Lower lobe of right lung (tissue), 2 donors: ENCODE results near the gene PCP4L1. TPM values are rescaled to one million over a fixed set of nuclear protein-coding genes. Genes with fewer than 3 reads are reported as not detected.
"Not testable (repeated sequence)": the region's sequence is repeated elsewhere in the genome, so short reads cannot be mapped to it uniquely, and the experiment has no call there.

ENCODE experiments used
- ATAC-seq, 2 donors: fragments of 200-7000 bp; cut with Tn5 transposase; one replicate each; pipeline ENCODE4 v1.9.1; 2020 to 2022; ENCODE audit warnings: mild to moderate bottlenecking in 2 of 2, moderate library complexity in 2 of 2
- DNase-seq: peaks from one replicate; pipeline ENCODE4 v3.0.0-alpha.2; 2020
- H3K27ac ChIP-seq: fragments of 200-600 bp; one replicate; pipeline ENCODE4 v1.8.0; 2022
- H3K27me3 ChIP-seq: fragments of 200-600 bp; one replicate; pipeline ENCODE4 v1.8.0; 2022; ENCODE audit warnings: low read depth
- H3K36me3 ChIP-seq: fragments of 200-600 bp; one replicate; pipeline ENCODE4 v1.8.0; 2022; ENCODE audit warnings: mild to moderate bottlenecking
- H3K4me1 ChIP-seq: fragments of 200-600 bp; one replicate; pipeline ENCODE4 v1.8.0; 2022
- H3K4me3 ChIP-seq: fragments of 200-600 bp; one replicate; pipeline ENCODE4 v1.8.0; 2022; ENCODE audit warnings: mild to moderate bottlenecking
- H3K9me3 ChIP-seq: fragments of 200-600 bp; one replicate; pipeline ENCODE4 v1.8.0; 2022
- intact Hi-C: fragments of 100-400 bp; cut with DNase I; formaldehyde crosslinking; loops from one replicate; pipeline ENCODE4 v1.11.0; 2022
- total RNA-seq: library from RNA; stranded (reverse); fragmentation: NEBNext Ultra II Directional; extraction: Animal tissue kit (Norgen Biotek cat#: 25700); gene quantifications from one replicate; pipeline ENCODE4 v1.2.1, GENCODE V29; 2021
- TF ChIP-seq, protein P1 (sequence below): fragments of 200-600 bp; IDR thresholded peaks from one replicate; pipeline ENCODE4 v1.8.0; 2022; ENCODE audit warnings: antibody characterized with exemption, mild to moderate bottlenecking
- donor health status: DM: no; HTN: yes; CAD: no; lungs with severe emphysema.

PCP4L1 gene
- total RNA-seq, 1 donor from 2014 or later = 8.9 TPM

DNA sequence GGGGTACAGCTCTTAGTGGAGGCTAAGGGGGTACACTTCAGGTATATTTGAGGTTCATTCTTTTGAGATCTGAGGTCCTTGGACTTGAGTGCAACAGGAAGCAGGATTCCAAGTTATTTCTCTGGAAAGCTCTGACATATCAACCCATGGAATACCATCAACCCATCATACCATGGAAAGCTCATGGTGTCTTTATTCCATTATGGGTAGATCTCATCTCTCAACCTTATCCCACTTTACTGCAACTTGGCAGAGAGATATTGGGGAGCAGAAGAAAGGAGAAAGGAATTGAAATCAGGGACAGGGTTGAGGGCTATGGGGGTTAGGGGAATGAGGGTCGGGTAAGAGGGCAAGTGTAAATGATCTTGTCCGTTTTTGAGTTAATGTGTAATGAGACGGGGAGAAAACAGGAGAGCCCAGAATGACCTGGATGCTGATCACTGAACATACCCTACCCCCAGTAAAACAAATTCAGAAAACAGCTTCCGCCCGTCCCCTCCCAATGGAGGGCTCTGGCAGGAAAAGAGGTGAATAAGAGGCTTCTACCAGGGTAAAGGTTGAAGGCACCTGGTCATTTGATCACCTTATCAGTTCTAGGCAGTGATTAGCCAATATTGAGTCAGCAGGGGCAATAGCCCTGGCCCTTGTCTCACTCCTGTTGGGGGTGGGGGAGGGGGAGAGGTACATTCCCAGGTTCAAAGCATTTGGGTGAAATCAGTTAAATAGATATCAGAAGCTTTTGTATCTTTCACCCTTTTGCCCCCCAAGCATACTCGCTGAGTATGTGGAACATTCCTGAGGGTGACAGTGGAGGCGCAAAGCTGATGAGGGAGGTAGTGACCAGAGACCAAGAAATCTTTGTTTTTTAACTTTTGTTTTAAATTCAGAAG, 34.5 kb upstream of the PCP4L1 start:
- H3K36me3 ChIP-seq = peaks cover 8% of the 10 kb centered on the region
- no peak overlapping the region for H3K27ac ChIP-seq
- peaks cover 26% of the 10 kb centered on the region for H3K4me1 ChIP-seq
- intact Hi-C loops = no loop called here
- ATAC-seq = no peak
- no peak overlapping the region for H3K4me3 ChIP-seq
- TF ChIP-seq, protein P1, sequence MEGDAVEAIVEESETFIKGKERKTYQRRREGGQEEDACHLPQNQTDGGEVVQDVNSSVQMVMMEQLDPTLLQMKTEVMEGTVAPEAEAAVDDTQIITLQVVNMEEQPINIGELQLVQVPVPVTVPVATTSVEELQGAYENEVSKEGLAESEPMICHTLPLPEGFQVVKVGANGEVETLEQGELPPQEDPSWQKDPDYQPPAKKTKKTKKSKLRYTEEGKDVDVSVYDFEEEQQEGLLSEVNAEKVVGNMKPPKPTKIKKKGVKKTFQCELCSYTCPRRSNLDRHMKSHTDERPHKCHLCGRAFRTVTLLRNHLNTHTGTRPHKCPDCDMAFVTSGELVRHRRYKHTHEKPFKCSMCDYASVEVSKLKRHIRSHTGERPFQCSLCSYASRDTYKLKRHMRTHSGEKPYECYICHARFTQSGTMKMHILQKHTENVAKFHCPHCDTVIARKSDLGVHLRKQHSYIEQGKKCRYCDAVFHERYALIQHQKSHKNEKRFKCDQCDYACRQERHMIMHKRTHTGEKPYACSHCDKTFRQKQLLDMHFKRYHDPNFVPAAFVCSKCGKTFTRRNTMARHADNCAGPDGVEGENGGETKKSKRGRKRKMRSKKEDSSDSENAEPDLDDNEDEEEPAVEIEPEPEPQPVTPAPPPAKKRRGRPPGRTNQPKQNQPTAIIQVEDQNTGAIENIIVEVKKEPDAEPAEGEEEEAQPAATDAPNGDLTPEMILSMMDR = no peak
- H3K9me3 ChIP-seq = no peaks in the 10 kb centered on the region
- H3K27me3 ChIP-seq = no peaks in the 10 kb centered on the region
- no peak for DNase-seq

DNA sequence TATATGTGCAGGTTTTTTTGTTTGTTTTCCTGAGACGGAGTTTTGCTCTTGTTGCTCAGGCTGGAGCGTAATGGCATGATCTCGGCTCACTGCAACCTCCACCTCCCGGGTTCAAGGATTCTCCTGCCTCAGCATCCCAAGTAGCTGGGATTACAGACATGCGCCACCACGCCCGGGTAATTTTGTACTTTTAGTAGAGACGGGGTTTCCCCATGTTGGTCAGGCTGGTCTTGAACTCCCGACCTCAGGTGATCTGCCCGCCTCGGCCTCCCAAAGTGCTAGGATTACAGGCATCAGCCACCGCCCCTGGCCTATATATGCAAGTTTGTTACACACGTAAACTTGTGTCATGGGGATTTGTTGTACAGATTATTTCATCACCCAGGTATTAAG, 33.9 kb upstream of the PCP4L1 start:
- intact Hi-C loops, DNase-seq, H3K4me3 ChIP-seq, ATAC-seq, H3K27ac ChIP-seq, H3K27me3 ChIP-seq, H3K9me3 ChIP-seq: not testable (repeated sequence)
- Histone ChIP-seq H3K36me3 (peaks cover 15% of the 10 kb centered on the region), H3K4me1 (peaks cover 26% of the 10 kb centered on the region)

DNA sequence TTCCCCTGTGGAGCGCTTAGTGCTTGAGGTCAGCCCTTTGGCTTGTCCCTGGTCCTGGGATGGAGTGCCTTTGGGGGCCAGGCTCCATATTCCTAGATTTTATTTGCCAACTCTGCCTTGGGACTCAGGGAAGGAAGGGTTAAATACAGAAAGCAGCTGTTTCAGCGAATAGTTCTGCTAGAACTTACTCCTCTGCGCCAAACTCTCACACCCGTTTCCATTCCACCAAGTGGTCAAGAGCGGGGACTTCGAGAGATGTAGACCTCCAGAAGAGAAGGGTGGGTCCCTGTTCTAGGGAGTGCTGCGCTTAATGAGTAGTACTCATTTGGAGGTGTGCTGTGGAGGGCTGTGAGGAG, 33.4 kb upstream of the PCP4L1 start:
- DNase-seq = no peak
- Histone ChIP-seq H3K27ac (peak overlapping the region; percentile 61), H3K36me3 (peaks cover 20% of the 10 kb centered on the region), H3K4me1 (peaks cover 26% of the 10 kb centered on the region), H3K4me3 (no peak overlapping the region), H3K27me3 (no peaks in the 10 kb centered on the region), H3K9me3 (no peaks in the 10 kb centered on the region)
- TF ChIP-seq, protein P1 = no peak
- intact Hi-C loops = no loop called here
- no peak for ATAC-seq

DNA sequence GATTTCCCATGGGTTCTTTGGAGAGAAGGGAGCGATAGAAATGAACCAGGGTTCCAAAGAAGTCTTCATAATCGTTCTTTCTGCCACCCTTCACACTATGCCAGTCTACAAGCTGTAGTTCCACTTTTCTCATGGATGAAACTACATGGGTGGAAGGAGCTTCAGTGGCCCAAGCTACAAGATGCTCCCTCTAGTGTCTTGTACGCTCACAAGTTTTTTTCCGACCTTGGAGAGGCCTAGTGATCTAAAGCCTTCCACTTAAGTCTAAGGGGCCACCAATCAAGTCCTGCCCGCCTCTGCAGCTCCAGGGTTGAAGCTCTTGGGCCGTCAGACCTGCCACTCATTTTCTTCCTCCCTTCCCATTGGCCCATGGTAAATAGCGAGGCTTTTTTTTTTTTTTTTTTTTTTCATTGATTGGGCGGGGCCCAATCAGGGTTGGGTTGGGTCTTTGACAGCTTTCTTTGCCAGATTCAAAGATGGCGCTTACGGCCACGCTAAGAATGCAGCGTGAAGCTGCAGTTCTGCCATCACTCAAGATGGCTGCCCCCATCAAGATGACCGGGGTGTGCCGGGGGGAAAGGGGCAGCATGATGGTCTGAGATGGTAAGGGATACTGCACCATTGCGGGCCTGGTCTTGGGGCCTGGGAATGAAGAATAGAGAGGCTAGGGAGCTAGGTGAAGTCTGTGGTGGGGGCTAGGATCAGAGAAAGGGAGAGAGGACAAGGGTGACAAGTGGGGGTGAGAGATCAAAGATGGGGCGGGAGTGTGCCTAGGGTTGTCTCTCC, 32.8 kb upstream of the PCP4L1 start, which contains the start of gene TOMM40L:
TSS of gene TOMM40L (plus strand) at position 527 of the 786 bp plus-strand sequence. CDS start 430 bp downstream, outside the sequence.
- Histone ChIP-seq H3K27ac (peak within 1 kb of the TSS; percentile 68), H3K4me3 (peak within 1 kb of the TSS; percentile 70), H3K9me3 (no peaks in the 10 kb centered on the region), H3K27me3 (no peaks in the 10 kb centered on the region), H3K4me1 (peaks cover 26% of the 10 kb centered on the region), H3K36me3 (peaks cover 20% of the 10 kb centered on the region)
- TF ChIP-seq, protein P1 = peak; percentile 56
- DNase-seq (peak; percentile 93), ATAC-seq (peak; percentile 95 to 97)
- intact Hi-C loops = no loop called here

DNA sequence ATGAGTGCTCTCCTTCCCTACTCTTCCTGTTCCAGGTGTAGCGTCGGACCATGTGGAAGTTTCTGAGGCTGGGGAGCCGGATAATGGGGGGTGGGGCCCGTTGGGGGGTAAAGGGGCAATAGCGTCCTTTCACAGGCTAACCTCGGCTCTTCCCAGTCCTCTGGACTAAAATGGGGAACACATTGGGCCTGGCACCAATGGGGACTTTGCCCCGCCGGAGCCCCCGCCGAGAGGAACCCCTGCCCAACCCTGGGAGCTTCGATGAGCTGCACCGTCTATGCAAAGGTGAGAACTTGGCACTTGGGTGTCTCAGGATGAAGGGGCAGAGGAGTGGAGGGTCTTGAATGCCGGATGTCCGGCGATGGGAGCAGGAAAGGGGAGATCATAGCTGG, 32.2 kb upstream of the PCP4L1 start:
- ATAC-seq (no peak), DNase-seq (no peak)
- peak overlapping the region; percentile 68 for H3K27ac ChIP-seq
- H3K9me3 ChIP-seq = no peaks in the 10 kb centered on the region
- intact Hi-C loops = no loop called here
- TF ChIP-seq, protein P1 = no peak
- peaks cover 20% of the 10 kb centered on the region for H3K36me3 ChIP-seq
- H3K4me1 ChIP-seq = peaks cover 26% of the 10 kb centered on the region
- no peaks in the 10 kb centered on the region for H3K27me3 ChIP-seq
- peak overlapping the region; percentile 70 for H3K4me3 ChIP-seq
